Measurements from ENCODE around the gene STAU1.
"Not testable (repeated sequence)": the region's sequence is repeated elsewhere in the genome, so short reads cannot be mapped to it uniquely, and the experiment has no call there.

The STAU1 gene

GRCh38 chr20:49203746-49204145, 15.6 kb upstream of the STAU1 start:
- no peak for DNase-seq (ENCODE audit: low read depth in 2 of 2, low spot score in 1 of 2)

DNA sequence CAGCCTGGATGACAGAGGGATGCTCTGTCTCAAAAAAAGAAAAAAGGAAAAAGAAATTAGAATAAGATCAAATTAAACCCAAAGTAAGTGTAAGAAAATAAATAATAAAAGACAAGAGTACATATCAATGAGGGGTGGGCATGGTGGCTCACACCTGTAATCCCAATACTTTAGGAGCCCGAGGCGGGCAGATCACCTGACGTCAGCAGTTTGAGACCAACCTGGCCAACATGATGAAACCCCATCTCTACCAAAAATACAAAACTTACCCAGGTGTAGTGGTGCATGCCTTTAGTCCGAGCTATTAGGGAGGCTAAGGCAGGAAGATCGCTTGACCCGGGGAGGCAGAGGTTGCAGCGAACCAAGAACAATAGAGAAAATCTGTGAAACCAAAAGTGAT, 14.9 kb upstream of the STAU1 start:
- no peak for DNase-seq (ENCODE audit: low read depth in 2 of 2, low spot score in 1 of 2)

- no peak for DNase-seq (ENCODE audit: low read depth in 2 of 2, low spot score in 1 of 2)
These were observed 11.7 kb upstream of the STAU1 start for GRCh38 chr20:49199729-49200293.

DNA sequence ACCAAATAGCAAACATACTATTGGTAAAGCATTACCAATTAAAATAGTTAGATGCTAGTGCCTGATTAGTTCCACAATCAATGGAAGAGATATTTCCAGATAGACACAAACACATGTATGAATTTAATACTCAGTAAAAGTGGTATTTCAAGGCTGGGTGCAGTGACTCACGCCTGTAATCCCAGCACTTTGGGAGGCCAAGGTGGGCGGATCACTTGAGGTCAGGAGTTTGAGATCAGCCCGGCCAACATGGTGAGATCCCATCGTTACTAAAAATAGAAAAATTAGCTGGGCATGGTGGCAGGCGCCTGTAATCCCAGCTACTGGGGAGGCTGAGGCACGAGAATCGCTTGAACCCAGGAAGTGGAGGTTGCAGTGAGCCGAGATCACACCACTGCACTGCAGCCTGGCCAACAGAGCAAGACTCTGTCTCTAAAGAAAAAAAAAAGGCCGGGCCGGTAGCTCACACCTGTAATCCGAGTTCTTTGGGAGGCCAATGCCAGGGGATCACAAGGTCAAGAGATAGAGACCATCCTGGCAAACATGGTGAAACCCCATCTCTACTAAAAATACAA, 4.9 kb upstream of the STAU1 start:
- DNase-seq (ENCODE audit: low read depth in 2 of 2, low spot score in 1 of 2), result not testable (repeated sequence)

DNA sequence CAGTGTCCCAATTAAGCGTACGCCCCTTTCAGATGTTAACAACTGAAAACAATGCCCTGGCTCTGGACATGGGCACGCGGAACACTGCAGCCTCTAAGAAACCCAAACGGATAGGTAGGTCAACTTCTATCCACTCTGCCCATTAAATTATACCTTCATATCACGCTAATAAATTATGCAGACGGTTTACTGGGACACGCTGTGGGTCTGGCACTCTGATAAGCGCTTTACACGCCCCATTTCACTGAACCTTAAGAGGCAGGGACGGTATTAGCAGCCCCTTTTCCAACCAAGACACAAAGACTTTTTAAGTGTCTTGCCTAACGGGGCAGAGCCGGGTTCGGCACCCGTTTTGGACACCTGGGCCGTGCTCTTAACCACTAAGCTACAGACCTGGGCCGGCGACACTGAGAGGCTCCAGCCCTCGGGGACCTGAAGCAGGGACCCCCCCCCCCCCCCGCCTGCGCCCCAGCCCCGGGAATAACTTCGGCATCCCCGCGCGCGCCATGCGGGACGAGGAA, 744 bp downstream of the STAU1 start:
- DNase-seq (ENCODE audit: low read depth in 2 of 2, low spot score in 1 of 2), result no peak

- peak; percentile 32 to 41 for DNase-seq (ENCODE audit: low read depth in 2 of 2, low spot score in 1 of 2)
These were observed 1.4 kb downstream of the STAU1 start for GRCh38 chr20:49186535-49187329.

DNA sequence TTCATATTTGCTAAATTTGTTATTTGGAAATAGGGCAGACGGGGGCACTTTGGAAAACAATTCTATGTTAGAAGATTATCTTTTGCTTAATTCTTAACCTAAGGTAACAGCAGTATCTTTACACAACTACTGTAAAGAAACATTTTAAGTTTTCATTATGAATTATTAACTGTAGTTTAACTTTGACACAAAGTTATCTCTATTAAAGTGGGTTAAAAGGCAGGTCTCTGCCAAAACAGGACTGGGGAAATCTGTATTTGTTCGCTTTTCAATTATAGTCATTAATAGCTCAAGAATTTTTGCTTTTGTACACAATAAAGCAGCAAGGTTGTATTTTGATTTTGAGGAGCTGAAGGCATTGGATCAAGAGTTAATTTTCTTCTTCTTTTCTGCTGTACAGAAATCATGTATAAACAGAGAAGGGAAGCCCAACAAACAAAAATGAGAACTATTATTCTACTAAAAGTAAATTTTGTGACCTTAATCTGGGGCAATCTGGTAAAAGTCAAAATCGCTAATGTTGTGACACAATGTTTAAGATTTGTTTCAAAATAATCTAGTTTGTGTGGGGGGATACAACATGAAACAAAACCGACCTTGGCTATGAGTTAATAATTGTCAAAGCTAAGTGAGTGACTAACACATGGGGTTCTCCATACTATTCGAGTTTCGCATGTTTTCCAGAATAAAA, 2.9 kb downstream of the STAU1 start:
- no peak for DNase-seq (ENCODE audit: low read depth in 2 of 2, low spot score in 1 of 2)

DNA sequence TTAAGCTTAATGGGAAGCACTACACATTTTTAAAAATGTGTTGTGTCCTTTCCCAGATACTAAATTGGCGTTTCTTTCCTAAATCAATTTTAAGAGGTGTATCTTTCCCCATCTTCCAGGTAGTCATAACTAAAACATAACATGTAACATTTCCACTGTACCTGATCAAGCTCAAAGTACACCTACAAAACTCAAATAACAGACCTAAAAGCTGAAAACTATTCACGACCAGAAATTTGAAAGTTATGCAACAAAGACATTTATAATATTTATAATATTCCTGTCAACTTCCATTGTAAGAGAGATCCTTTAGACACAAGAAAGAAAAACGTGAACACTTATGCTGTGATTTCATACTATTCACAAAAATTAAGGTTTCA, 3.5 kb downstream of the STAU1 start:
- no peak for DNase-seq (ENCODE audit: low read depth in 2 of 2, low spot score in 1 of 2)

- DNase-seq (ENCODE audit: low read depth in 2 of 2, low spot score in 1 of 2), result not testable (repeated sequence)
These were observed 4.0 kb downstream of the STAU1 start for GRCh38 chr20:49184084-49184501.

DNA sequence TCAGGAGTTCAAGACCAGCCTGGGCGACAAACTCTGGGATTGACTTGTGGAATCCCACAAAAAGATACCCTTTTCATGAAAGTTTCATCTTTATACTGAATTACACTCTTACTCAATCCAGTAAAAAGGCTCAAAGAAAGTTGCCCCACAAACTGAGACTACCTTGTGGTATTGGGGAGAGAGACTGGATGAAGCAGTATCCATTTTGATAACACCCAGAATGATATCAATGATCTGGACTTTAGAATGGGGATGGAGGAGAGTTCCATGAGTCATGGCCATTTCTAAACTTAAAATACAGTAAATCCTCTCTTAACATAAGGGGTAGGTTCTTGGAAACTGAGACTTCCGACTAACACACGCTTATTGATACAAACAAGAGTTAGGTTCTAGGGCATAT, 4.7 kb downstream of the STAU1 start:
- DNase-seq (ENCODE audit: low read depth in 2 of 2, low spot score in 1 of 2), result no peak

DNA sequence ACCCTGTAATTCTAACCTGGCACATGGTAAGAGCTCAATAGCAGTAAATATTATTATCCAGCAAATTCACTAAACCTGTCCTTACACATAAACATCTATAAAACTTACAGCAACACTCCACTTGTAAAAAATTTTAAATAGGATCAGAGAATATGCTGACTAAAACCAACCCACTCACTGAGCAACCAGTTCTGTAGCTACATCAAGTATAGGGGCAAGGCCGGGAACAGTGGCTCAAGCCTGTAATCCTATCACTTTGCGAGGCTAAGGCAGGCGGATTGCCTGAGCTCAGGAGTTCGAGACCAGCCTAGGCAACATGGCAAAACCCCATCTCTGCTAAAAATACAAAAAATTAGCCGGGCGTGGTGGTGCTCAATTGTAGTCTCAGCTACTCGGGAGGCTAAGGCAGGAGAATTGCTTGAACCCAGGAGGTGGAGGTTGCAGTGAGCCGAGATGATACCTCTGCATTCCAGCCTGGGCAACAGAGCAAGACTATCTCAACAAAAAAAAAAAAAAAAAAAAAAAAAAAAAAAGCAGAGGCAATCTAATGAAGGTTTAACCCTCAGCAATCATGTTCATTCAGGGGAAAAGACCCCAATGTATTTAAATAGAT, 6.8 kb downstream of the STAU1 start:
- DNase-seq (ENCODE audit: low read depth in 2 of 2, low spot score in 1 of 2), result no peak

GRCh38 chr20:49179368-49180277, 8.5 kb downstream of the STAU1 start:
- no peak for DNase-seq (ENCODE audit: low read depth in 2 of 2, low spot score in 1 of 2)

- no peak for DNase-seq (ENCODE audit: low read depth in 2 of 2, low spot score in 1 of 2)
These were observed 14.0 kb downstream of the STAU1 start for GRCh38 chr20:49174183-49174582.

DNA sequence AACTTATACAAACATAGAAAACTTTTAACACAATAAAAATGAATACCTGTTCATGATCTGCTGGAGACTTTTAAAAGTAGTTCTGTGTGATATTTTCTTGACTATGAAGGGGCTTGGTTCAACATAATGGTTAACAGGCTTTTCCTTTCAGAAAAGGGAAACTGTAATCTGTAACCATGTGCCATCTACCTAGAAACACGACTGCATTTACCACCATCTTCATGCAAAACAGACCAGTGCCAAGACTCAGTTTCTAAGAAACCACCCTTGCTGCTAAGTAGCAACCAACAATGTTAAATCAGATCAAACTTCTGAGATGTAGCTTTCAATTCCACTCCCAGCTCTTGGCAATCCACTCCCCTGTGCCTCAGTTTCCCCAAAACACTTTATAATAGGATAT, 15.7 kb downstream of the STAU1 start:
- no peak for DNase-seq (ENCODE audit: low read depth in 2 of 2, low spot score in 1 of 2)

- DNase-seq (ENCODE audit: low read depth in 2 of 2, low spot score in 1 of 2), result no peak
These were observed 16.2 kb downstream of the STAU1 start for GRCh38 chr20:49171909-49172308.

DNA sequence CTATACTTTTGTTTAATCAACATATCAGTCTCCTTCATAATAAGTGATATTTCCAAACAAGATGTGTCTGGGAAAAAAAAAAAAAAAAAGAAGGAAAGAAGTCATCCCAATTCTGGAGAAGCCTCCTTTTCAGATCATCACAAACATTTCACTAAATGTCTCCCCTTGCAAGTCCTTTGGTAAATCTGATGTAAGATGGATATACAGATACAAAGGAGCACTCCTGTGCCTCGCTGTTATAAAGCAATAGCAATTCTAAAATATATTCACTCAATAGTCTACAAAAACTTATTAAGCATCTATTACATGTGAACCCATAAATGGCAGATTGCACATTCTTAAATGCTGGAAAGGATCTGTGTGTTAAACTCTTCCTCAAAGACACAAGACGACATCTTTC, 17.4 kb downstream of the STAU1 start:
- no peak for DNase-seq (ENCODE audit: low read depth in 2 of 2, low spot score in 1 of 2)

GRCh38 chr20:49169547-49169946, 18.6 kb downstream of the STAU1 start:
- no peak for DNase-seq (ENCODE audit: low read depth in 2 of 2, low spot score in 1 of 2)

DNA sequence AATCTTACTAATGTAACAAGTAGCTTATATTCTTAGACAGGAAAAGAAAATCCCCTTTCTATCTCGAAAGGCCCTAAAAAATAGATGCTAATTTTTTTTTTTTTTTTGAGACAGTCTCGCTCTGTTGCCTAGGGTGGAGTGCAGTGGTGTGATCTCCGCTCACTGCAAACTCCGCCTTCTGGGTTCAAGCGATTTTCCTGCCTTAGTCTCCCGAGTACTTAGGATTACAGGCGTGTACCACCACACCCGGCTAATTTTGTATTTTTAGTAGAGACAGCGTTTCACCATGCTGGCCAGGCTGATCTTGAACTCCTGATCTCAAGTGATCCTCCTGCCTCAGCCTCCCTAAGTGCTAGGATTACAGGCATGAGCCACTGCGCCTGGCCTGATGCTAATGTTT, 19.3 kb downstream of the STAU1 start:
- not testable (repeated sequence) for DNase-seq (ENCODE audit: low read depth in 2 of 2, low spot score in 1 of 2)

DNA sequence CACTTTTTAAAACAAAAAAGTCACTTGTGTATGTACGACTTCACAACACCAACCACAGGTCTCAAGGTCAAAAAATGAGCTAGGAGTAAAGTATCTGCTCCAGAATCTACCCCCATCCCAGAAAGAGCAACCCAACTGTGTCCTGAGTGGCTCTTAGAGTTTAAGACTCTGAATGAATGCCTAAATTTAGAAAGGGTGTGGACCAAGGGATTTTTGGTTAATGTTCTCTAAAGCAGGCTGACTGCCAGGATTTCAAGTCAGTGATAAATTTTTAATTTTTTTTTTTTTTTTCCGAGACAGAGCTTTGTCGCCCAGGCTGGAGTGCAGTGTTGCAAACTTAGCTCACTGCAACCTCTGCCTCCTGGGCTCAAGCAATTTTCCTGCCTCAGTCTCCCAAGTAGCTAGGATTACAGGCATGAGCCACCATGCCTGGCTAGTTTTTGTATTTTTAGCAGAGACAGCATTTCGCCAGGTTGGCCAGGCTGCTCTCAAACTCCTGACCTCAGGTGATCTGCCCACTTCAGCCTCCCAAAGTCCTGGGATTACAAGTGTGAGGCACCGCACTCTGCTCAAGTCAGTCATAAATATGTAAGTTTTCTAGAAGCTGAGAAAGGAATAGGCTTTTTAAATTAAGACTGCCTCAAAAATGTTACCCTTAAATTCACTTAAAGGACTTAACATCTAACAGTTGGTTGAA, 20.2 kb downstream of the STAU1 start:
- DNase-seq (ENCODE audit: low read depth in 2 of 2, low spot score in 1 of 2), result no peak

All from stimulated activated CD8-positive, alpha-beta memory T cell treated with anti-CD3 and anti-CD28 coated beads, Interleukin-4, amount 100 ng/mL, for 1 hour (primary cell).